GM18907 (cell line): ENCODE data around the gene PCK2.
A peak's percentile ranks its signal among the peaks of the same experiment; 100 is the strongest.
"Not testable (repeated sequence)": the region's sequence is repeated elsewhere in the genome, so short reads cannot be mapped to it uniquely, and the experiment has no call there.

ENCODE experiments used
- ATAC-seq: cut with Tn5 transposase; IDR thresholded peaks from one replicate; pipeline ENCODE4 v1.9.1; 2021; ENCODE audit warnings: mild to moderate bottlenecking, moderate library complexity; ENCODE audit not compliant: unreplicated experiment

PCK2 gene

DNA sequence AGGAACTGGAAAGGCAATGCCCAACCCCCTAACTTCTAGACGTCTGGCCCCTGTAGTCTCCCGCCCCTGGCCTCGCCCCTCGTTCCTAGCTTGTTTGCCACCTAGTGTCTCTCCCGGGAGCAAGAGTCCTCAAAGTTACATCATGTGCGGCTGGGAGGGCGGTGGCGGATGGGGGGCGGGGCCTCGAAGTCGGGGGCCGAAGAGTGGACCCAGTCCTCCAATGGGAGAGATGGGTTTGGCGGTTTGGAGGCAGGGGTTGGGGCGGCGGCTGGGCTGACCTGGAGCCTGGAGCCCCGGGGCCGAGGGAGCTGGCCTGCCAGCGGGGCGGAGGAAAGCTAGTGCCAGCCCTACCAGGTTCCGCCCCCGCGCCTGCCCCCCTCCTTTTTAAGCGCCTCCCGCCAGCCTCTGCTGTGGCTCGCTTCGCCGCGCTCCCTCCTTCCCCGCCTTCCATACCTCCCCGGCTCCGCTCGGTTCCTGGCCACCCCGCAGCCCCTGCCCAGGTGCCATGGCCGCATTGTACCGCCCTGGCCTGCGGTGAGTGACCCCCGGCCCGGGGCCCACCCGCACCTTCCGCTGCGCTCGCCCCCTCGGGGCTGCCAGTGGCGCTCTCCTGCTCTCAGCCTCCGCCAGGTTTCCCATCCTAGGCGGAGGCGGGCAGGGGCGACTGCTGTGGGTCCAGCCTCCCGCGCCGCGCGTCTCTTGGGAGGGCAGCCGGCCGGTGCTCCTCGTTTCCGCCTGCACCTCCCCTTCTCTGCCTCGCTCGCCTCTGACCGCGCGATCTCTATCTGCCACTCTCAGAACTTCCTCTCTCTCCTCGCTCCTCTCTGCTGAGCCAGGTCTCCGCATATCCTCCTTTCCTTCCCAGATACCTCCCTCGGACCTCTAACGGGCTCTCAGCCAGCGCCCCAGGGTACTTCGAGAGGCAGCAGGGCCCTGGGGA is at the start of gene PCK2:
PCK2 (plus strand) TSS at position 411 of the 940 bp plus-strand sequence; CDS start at position 506, 95 bp downstream.
- ATAC-seq: peak; percentile 60

DNA sequence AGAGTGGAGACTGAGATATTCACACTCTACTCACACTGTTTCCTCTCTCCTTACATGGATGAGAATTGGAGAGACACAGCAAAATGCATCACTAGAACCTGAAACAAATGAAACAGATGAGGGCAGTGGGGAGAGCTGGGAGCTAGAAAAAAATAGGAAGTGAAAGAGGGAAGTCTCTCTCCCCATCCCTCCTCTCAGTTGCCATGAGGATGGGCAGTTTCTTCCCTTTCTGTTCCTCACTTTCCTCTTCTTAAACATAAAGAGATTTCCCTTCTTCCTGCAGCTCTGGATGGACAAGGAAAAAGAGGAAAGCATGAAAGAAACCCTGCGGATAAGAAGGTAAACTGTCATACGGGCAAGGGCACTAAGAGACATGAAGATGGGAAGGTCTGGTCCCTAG is 45.1 kb upstream of the PCK2 start:
- ATAC-seq: not testable (repeated sequence)

DNA sequence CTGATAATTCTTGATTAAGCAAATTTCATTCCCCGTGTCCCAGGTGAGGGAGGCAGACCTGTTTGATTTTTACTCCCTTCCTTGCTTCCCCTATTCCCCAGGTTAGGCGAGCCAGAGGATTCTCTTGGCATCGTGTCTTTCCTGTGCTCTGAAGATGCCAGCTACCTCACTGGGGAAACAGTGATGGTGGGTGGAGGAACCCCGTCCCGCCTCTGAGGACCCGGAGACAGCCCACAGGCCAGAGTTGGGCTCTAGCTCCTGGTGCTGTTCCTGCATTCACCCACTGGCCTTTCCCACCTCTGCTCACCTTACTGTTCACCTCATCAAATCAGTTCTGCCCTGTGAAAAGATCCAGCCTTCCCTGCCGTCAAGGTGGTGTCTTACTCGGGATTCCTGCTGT is 43.4 kb upstream of the PCK2 start:
- ATAC-seq: not testable (repeated sequence)

DNA sequence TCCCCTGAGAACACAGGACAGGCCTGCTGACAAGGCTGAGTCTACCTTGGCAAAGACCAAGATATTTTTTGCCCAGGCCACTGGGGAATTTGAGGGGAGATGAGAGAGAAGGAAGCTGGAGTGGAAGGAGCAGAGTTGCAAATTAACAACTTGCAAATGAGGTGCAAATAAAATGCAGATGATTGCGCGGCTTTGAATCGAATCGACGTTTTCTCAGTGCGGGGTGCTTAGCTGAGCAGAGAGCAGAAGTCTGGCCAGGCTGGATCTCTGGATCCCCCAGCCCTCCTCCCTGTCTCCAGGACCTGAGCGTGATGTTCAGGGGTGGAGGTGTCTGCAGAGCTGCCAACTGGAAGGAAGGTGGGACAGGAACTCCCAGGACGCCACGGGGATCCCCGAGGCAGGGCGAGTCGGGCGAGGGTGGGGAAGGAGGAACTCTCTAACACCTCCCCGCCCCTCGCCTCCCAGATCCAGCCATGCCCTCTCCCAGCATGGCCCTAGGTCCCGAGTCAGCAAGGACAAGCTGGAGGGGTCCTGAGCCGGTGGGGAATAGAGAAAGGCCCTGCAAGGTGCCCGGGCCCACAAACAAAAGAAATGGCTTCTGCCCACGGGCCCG is 42.8 kb upstream of the PCK2 start:
- peak; percentile 20 for ATAC-seq

DNA sequence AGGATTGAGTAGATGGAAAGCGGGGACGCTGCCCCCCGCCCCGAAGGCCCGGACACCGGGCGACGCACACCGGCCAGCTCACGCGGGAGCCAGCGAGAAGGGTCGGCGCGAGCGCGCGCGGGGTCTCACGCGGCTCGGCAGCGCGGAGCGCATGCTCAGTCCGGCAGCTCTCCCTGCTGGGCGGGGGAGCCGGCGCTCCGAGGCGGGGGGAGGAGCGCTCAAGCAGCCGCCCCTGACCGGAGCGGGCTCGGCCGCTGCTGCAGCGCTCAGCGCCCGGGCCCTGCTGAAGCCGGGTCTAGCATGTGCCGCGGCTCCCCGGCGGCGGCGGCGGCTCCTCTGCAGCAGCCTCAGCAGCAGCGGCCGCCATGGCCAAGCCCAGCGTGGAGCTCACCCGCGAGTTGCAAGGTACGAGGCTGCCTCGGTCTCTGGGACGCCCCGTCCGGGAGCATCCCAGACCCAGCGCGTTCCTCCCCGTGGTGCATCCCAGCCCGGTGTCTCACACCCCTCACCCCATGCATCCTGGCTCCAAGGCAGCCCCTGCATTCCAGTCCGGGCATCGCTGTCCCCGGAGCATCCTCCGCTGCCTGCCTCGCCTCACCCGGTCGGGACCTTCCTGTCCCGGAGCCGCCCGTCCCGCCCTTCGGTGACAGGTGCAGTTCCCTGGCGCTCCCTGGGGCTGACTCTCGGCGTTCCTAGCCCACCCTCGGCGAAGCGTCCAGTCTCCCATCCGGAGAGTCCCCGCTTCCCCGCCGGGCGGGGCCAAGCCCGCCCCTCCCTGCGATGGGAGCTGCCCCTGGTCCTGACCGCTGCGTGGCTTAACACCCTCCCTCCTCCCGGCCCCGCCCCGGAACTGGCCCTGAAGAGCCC is 42.1 kb upstream of the PCK2 start, which contains the start of gene CARMIL3:
CARMIL3 (plus strand) TSS at position 221 of the 867 bp plus-strand sequence; CDS start at position 366, 145 bp downstream.
- peak; percentile 67 for ATAC-seq

DNA sequence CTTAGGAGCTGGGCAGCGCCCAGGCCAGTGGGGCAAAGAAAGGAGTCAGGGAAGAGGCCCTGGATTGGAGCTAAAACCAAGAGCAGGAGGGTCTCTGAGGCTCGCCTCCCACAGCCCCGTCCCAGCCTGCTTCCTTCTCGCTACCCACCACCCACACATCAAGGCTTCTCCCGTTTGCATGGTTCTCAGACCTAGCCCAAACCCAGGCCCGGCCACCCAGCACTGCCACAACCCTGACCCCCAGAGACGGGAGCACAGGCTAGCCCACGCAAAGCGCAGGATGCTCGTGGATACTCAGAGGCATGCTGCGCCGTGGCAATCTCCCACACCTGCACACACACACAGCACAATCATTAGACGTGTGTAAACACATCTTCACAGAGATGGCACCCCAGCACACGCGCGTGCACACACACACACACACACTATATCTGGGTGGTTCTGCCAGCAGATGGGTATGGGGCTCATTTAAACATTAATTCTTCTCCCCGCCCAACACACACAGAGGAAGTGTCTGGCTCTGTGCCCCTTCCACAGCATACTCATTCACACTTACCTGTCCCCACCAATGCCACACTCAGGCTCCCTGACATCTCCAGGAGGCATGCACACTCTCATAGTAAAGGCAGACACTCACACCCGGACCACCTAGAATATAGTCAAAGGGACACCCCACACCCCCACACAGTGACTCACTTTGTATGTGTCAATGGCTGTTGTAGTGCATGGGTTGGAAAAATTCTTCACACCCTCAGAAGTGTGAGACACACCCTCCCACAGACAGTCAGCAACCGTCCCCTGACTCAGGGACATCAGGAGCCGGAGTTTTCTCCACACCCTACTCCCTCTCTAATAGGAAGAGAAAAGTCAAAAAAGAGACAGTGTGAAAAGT is 41.2 kb upstream of the PCK2 start:
- no peak for ATAC-seq

DNA sequence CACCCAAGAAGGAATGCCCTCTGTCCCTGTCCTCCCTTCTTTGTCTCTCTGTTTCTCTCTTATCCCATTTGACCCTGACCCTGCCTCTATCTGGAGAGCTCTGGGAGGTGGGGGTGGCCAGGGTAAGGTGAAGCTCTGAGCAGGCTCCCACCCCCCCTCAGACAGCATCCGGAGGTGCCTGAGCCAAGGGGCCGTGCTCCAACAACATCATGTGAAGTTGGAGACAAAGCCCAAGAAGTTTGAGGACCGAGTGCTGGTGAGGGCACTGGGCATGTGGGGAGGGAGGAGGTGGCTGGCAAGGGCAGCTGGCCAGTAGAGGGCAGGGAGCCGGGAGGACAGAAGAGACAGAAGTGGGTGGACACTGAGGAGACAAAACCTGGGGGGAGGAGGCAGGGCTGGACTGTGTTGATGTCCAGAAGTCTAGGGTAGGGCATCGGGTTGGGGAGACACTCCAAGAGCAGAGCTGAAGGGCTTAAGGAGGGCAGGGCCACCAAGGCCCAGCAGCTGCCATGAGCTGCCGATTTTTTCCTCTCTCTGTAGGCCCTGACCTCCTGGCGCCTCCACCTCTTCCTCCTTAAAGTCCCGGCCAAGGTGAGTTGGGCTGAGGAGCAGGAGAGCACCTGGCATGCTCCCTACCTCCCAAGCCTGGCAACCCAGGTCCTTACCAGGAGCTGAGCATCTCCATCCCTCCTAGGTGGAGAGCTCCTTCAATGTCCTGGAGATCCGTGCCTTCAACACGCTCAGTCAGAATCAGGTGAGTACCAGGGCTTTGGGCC is 40.4 kb upstream of the PCK2 start:
- ATAC-seq: no peak

DNA sequence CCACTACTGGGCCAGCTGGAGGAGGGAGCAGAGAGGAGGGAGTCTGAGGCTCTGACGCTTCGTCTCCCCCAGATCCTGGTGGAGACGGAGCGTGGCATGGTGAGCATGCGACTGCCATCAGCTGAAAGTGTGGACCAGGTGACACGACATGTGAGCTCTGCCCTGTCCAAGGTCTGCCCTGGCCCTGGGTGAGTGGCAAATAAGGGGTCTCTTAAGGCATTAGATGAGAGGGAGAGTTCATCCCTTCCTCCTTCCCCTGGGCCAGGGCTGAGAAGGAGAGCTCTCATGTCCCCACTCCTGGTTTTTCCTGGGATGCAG is 39.8 kb upstream of the PCK2 start:
- ATAC-seq: no peak

DNA sequence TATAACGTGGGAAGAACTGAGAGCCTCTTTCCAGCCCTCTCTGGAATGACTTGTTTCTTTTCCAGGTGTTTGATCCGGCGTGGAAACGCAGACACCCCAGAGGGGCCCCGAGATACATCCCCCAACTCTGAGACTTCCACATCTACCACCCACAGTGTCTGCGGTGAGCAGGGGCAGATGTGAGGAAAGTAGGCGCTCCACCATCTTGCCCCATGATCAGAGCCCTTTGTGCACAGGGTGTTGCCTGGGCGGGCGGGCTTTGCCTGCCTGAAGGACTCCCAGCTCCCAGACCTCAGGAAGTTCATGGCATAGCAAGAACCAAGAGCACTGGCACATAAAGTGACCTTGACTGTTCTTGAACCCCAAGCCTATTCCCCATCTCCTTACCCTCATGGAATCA is 39.5 kb upstream of the PCK2 start:
- no peak for ATAC-seq

DNA sequence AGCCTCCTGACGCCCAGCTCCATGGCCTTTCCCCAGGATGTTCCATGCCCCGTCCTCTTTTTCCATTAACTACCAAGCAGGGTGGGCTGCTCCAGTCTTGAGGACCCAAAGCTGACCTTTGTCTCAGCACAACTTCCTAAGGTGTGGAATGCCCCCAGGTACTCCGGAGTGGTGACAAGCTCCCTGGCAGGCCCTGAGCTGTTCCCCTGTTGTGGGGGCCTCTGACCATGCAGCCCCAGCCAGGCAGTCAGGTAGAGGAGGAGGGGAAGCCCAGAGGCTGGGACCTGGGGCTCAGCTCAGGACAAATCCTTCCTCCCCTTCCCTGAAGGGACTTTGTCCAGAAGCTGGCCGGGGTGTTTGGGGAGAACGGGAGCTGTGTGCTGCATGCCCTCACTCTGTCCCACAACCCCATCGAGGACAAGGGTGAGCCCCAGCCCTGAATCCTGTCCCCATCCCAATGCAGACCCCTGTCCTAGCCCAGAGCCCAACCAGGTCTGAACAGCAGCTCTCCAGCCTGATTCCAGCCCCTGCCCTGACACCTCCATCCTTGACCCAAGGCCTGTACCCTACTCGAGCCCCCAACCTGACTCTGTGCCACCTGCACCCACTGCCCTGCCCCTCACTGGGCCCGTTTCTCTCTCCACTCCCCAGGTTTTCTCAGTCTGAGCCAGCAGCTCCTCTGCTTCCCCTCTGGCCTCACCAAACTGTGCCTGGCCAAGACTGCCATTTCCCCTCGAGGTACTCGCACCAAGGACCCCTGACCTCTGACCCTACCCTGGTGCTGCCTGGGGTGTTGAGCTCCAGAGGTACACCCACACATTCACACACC is 37.9 kb upstream of the PCK2 start:
- ATAC-seq: no peak

DNA sequence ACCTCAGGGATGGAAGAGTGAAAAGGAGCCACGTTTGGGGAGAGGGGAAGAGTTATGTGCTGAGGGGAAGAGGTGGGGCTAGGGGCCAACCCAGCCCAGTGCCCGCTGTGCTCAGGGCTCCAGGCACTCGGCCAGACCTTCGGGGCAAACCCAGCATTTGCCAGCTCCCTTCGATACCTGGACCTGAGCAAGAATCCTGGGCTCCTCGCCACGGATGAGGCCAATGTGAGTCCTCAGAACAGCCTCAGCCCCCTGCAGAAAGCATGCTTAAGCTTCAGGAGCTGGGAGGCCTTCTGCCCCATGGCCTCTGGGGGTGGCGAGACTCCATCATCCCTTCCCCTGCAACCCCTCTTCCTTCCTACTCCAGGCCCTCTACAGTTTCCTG is 37.3 kb upstream of the PCK2 start:
- no peak for ATAC-seq

DNA sequence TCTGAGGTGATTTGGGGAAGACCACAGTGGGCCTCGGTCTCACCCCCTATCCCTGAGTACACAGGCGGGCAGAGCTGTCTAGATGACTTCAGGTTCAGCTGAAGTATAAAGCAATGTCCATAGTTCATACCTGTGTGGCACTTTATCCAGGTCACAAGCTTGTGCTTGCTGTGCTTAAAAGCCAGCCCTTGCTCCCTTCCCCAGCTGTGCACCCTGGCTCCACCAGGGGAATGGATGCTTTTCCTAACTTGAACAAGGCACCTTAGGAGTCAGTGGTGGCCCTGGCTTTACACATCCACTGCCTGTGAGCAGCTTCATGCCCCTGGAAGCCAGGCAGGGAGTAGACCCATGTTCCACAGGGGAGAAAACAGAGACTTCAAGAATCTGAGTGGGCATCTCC is 36.8 kb upstream of the PCK2 start:
- ATAC-seq: no peak

DNA sequence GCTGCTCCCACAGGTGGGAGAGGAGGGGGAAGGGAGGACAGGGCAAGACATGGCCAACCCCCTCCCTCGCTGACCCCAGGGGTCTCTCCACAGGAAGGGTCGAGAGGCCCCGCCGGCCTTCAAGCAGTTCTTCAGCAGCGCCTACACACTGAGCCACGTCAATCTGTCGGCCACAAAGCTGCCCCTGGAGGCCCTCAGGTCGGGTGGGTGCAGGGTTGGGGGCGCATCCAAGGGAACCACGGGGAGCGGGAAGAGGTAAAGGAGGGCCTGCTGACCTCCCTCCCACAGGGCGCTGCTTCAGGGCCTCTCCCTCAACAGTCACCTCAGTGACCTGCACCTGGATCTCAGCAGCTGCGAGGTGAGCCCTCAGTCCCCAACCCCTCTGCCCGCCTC is 36.2 kb upstream of the PCK2 start:
- ATAC-seq: peak; percentile 11

DNA sequence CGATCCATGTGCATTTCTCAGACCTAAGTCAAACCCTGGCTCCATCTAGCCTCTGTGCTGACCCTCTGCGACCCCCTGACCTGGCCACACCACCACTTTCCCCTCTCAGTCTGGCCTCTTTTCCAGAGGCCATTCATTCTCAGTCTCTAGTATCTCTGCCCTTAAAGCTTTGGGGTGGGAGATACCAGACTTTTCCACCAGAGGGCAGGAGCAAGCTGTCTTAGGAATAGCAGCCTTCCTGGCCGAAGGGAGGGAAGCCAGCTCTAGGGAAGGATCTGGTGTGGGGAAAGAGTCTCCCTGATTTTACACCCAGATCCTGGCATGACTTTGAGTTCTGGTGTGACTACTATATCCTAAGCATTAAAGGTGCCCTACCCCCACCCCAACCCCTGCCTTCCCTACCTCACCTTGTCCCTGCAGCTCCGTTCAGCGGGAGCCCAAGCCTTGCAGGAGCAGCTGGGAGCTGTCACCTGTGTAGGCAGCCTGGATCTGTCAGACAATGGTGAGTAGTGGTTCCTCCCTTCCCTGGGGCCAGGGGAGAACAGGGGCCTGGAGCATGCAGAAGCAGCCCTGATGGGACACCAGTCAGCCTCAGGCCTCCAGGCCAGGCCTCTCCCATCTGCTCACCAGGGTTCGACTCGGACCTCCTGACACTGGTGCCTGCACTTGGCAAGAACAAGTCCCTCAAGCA is 35.7 kb upstream of the PCK2 start:
- ATAC-seq: peak; percentile 57

DNA sequence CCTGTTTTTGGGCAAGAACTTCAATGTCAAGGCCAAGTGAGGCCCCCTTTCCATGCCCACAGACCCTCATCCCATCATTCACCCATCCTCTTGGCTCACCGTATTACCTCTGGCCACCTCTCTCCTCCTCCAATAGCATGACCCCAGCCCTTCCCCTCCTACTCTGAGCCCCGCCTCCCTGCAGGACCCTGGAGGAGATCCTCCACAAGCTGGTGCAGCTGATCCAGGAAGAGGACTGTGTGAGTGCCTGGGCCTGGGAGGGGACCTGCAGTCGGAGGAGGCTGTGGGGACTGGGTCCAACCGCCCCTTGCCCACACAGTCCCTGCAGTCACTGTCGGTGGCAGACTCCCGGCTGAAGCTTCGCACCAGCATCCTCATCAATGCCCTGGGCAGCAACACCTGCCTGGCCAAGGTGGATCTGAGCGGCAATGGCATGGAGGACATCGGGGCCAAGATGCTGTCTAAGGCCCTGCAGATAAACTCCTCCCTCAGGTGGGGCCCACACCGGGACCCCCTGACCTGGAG is 35.1 kb upstream of the PCK2 start:
- ATAC-seq: no peak

DNA sequence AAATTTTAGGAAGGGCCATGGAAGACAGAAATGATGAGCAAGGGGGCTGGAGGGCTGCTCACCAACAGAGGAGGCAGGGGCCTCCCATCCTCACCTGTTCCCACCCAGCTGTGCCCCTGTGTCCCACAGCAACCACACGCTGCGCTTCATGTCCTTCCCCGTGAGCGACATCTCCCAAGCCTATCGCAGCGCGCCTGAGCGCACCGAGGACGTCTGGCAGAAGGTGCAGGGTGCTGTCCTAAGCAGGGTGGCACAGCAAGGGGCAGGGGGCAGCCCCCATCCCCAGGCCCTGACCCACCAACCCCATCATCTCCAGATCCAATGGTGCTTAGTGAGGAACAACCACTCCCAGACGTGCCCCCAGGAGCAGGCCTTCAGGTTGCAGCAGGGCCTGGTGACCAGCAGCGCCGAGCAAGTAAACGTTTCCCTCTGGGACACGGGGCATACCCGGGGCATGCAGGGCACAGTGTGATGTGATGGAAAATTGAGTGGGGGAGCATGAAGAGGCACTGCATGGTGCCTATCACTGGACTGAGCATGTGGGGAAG is 34.2 kb upstream of the PCK2 start:
- ATAC-seq: no peak

DNA sequence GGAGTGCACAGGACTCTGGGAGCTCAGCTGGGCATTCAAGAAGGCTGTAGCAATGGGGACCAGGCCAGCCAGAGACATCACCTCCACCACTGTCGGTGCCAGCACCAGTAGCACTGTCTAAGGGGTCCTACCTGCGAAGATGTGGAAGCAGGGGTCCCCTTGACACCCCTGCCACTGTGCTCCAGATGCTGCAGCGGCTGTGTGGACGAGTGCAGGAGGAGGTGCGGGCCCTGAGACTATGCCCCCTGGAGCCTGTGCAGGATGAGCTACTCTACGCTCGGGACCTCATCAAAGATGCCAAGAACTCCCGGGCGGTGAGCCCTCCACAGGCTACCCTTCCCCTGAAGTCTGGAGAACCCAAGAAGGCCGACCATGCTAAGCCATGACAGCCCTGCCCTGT is 33.7 kb upstream of the PCK2 start:
- ATAC-seq: no peak
